Spleen (tissue), 11 donors: ENCODE results near the gene KCNH6. TPM values are rescaled to one million over a fixed set of nuclear protein-coding genes. Genes with fewer than 3 reads are reported as not detected.

Experiments used
- DNase-seq: peaks from one replicate; pipeline ENCODE4 v3.0.0-alpha.2; 2020
- H3K27ac ChIP-seq, 8 donors: fragments of 200-600 bp; sonication (generic) in 7 of 8; 1 replicate in 4 of 8; 2 replicates in 4 of 8; pipeline versions ENCODE4 v1.5.0 to v1.8.0; 2016 to 2021; ENCODE audit warnings: inconsistent platforms in 4 of 8, mild to moderate bottlenecking in 4 of 8, moderate library complexity in 1 of 8
- H3K27me3 ChIP-seq, 7 donors: fragments of 200-600 bp; sonication (generic) in 6 of 7; replicated peaks in 1 of 7; 1 replicate in 4 of 7; 2 replicates in 3 of 7; pipeline versions ENCODE4 v1.5.0 to v1.8.0; 2016 to 2021; ENCODE audit warnings: inconsistent platforms in 3 of 7, mild to moderate bottlenecking in 1 of 7
- H3K36me3 ChIP-seq, 6 donors: fragments of 200-600 bp; sonication (generic) in 5 of 6; 1 replicate in 4 of 6; 2 replicates in 2 of 6; pipeline versions ENCODE4 v1.5.0 to v1.8.0; 2016 to 2021; ENCODE audit warnings: inconsistent platforms in 2 of 6
- H3K4me1 ChIP-seq, 6 donors: fragments of 200-600 bp; sonication (generic) in 5 of 6; 1 replicate in 3 of 6; 2 replicates in 3 of 6; pipeline versions ENCODE4 v1.5.0 to v1.8.0; 2016 to 2021; ENCODE audit warnings: inconsistent platforms in 3 of 6
- H3K4me3 ChIP-seq, 8 donors: fragments of 200-600 bp; sonication (generic) in 7 of 8; 1 replicate in 4 of 8; 2 replicates in 4 of 8; pipeline versions ENCODE4 v1.5.0 to v1.8.0; 2016 to 2021; ENCODE audit warnings: inconsistent platforms in 4 of 8, mild to moderate bottlenecking in 4 of 8, moderate library complexity in 2 of 8
- H3K9me3 ChIP-seq, 8 donors: fragments of 200-600 bp; sonication (generic) in 7 of 8; 1 replicate in 4 of 8; 2 replicates in 4 of 8; pipeline versions ENCODE4 v1.5.0 to v1.8.0; 2016 to 2021; ENCODE audit warnings: inconsistent platforms in 4 of 8
- CTCF ChIP-seq, 11 experiments: fragments of 200-600 bp in 7 of 11; fragments of 450-650 bp in 4 of 11; sonication (generic) in 4 of 11; IDR thresholded peaks in 8 of 11; conservative IDR thresholded peaks in 3 of 11; 1 replicate in 7 of 11; 2 replicates in 4 of 11; pipeline versions ENCODE4 v1.4.0 to v1.8.0; 2016 to 2021; ENCODE audit warnings: antibody characterized with exemption in 11 of 11, inconsistent platforms in 4 of 11, mild to moderate bottlenecking in 1 of 11
- POLR2A ChIP-seq, 3 donors: fragments of 450-650 bp; IDR thresholded peaks; one replicate each; pipeline ENCODE4 v1.5.1; 2017; ENCODE audit warnings: antibody characterized with exemption in 3 of 3, mild to moderate bottlenecking in 1 of 3
- POLR2AphosphoS5 ChIP-seq, 3 donors: sonication (generic); formaldehyde crosslinking; IDR thresholded peaks; one replicate each; pipeline ENCODE4 v1.5.1; 2017; ENCODE audit warnings: antibody characterized with exemption in 3 of 3
- WGBS, 5 donors: extraction: QIAGEN DNeasy Blood & Tissue Kit in 3 of 5; methylation state at CpG; one replicate each; pipeline versions ENCODE4 v1.1.5 to v1.1.7; 2013 to 2018; 5-methylcytosine and 5-hydroxymethylcytosine counted together
- intact Hi-C: fragments of 100-400 bp; cut with DNase I; formaldehyde crosslinking; loops from one replicate; pipeline ENCODE4 v1.15.0; 2023; ENCODE audit warnings: low total_unique reads
- polyA plus RNA-seq, 3 donors: library from polyadenylated mRNA; stranded (reverse); fragments of 200-250 nt; gene quantifications; one replicate each; pipeline ENCODE4 v1.2.1, GENCODE V29; 2013
- total RNA-seq, 7 donors: library from RNA; depleted of rRNA in 3 of 7; stranded (reverse); fragments of >200 nt in 3 of 7; fragmentation: NEBNext Ultra II Directional in 4 of 7; extraction: Animal tissue kit (Norgen Biotek cat#: 25700) in 4 of 7; gene quantifications; one replicate each; pipeline versions ENCODE4 v1.1.0 to v1.2.1, GENCODE V29; 2016 to 2021
- donor health status: healthy with polysubstance abuse.
- donor health status: DM: no; HTN: no; CAD: no; lungs with moderate emphysema.
- donor health status: DM: no; HTN: no; CAD: no.
- donor health status: Bipolar disorder and iron deficiency.
- donor health status: healthy.
- donor health status: DM: no; HTN: no; CAD: no.
- donor health status: DM: yes; HTN: yes; CAD: no.

KCNH6 gene
- total and polyA plus RNA-seq, 10 donors = not detected

GRCh38 chr17:63495491-63495890 lies 27.7 kb upstream of the KCNH6 start:
- 74 to 90% (median 87%) methylated on average over 6 of the region's 6 CpGs for WGBS, 5 donors

GRCh38 chr17:63496177-63496576 lies 27.0 kb upstream of the KCNH6 start:
- Histone ChIP-seq H3K27ac (no peak overlapping the region), H3K4me3 (no peak overlapping the region), H3K27me3 (peaks cover 0 to 22% (median 0%) of the 10 kb centered on the region in 7 donors), H3K36me3 (no peaks in the 10 kb centered on the region), H3K4me1 (no peaks in the 10 kb centered on the region), H3K9me3 (no peaks in the 10 kb centered on the region)
- no peak for DNase-seq
- intact Hi-C loops = no loop called here
- 87 to 91% (median 89%) methylated on average over 10 to 12 of the region's 12 CpGs for WGBS, 5 donors
- no peak for TF ChIP-seq POLR2A (IDR thresholded peaks at IDR 0.05)
- TF ChIP-seq POLR2AphosphoS5 (IDR thresholded peaks at IDR 0.05) = no peak
- no peak for TF ChIP-seq CTCF (IDR thresholded peaks at IDR 0.05 in 8 of 11, conservative IDR thresholded peaks at IDR 0.05 in 3 of 11)

More at GRCh38 chr17:63495491-63495890, 27.7 kb upstream of the KCNH6 start:
- Histone ChIP-seq H3K27ac (no peak overlapping the region), H3K36me3 (no peaks in the 10 kb centered on the region), H3K4me1 (no peaks in the 10 kb centered on the region), H3K9me3 (no peaks in the 10 kb centered on the region), H3K4me3 (no peak overlapping the region), H3K27me3 (peaks cover 0 to 25% (median 0%) of the 10 kb centered on the region in 7 donors)
- TF ChIP-seq POLR2AphosphoS5 (IDR thresholded peaks at IDR 0.05) (no peak), CTCF (IDR thresholded peaks at IDR 0.05 in 8 of 11, conservative IDR thresholded peaks at IDR 0.05 in 3 of 11) (no peak), POLR2A (IDR thresholded peaks at IDR 0.05) (no peak)
- intact Hi-C loops = no loop called here
- DNase-seq = no peak

GRCh38 chr17:63496663-63497400 lies 26.3 kb upstream of the KCNH6 start:
- TF ChIP-seq POLR2AphosphoS5 (IDR thresholded peaks at IDR 0.05) (no peak), CTCF (IDR thresholded peaks at IDR 0.05 in 8 of 11, conservative IDR thresholded peaks at IDR 0.05 in 3 of 11) (no peak), POLR2A (IDR thresholded peaks at IDR 0.05) (no peak)
- 84 to 92% (median 90%) methylated on average over 16 to 36 of the region's 36 CpGs for WGBS, 5 donors
- Histone ChIP-seq H3K27me3 (peaks cover 0 to 23% (median 0%) of the 10 kb centered on the region in 7 donors), H3K4me1 (no peaks in the 10 kb centered on the region), H3K4me3 (no peak overlapping the region), H3K27ac (no peak overlapping the region), H3K9me3 (no peaks in the 10 kb centered on the region), H3K36me3 (no peaks in the 10 kb centered on the region)
- no peak for DNase-seq
- intact Hi-C loops = no loop called here

- intact Hi-C loops = no loop called here
- no peaks in the 10 kb centered on the region for H3K9me3 ChIP-seq
- DNase-seq = no peak
- peaks cover 0 to 27% (median 0%) of the 10 kb centered on the region in 7 donors for H3K27me3 ChIP-seq
- H3K4me3 ChIP-seq = no peak overlapping the region
- H3K4me1 ChIP-seq = no peaks in the 10 kb centered on the region
- WGBS, 5 donors = 65 to 88% (median 78%) methylated on average over 15 to 16 of the region's 16 CpGs
- no peaks in the 10 kb centered on the region for H3K36me3 ChIP-seq
- TF ChIP-seq CTCF (IDR thresholded peaks at IDR 0.05 in 8 of 11, conservative IDR thresholded peaks at IDR 0.05 in 3 of 11) = no peak
- no peak overlapping the region for H3K27ac ChIP-seq
Measured at GRCh38 chr17:63497708-63498483, 25.3 kb upstream of the KCNH6 start.
